Activated T-cell treated with anti-CD3 and anti-CD28 coated beads, Interleukin-2, amount 50 U/mL, for 4 hours (primary cell): ENCODE results near the gene GJC1. TPM values are rescaled to one million over a fixed set of nuclear protein-coding genes. Genes with fewer than 3 reads are reported as not detected.
A peak's percentile ranks its signal among the peaks of the same experiment; 100 is the strongest.

Source experiments
- ATAC-seq, 2 donors: fragments of 200-7000 bp; cut with Tn5 transposase; one replicate each; pipeline ENCODE4 v1.10.0; 2021
- DNase-seq: peaks from one replicate; pipeline ENCODE4 v3.0.0-alpha.2; 2020
- H3K27me3 Mint-ChIP-seq: one replicate; pipeline ENCODE4 v1.8.0; 2021; ENCODE audit warnings: low read depth, mixed read lengths
- H3K36me3 Mint-ChIP-seq: one replicate; pipeline ENCODE4 v1.8.0; 2022; ENCODE audit warnings: mixed read lengths; ENCODE audit not compliant: insufficient read depth
- H3K4me1 Mint-ChIP-seq: one replicate; pipeline ENCODE4 v1.8.0; 2021; ENCODE audit warnings: low read depth, mixed read lengths
- H3K4me3 Mint-ChIP-seq: one replicate; pipeline ENCODE4 v1.8.0; 2021; ENCODE audit warnings: mild to moderate bottlenecking, moderate library complexity, mixed read lengths
- H3K9me3 Mint-ChIP-seq: one replicate; pipeline ENCODE4 v1.8.0; 2021; ENCODE audit warnings: mixed read lengths
- total RNA-seq, 3 donors: library from RNA; stranded (reverse); gene quantifications; one replicate each; pipeline ENCODE4 v1.2.1, GENCODE V29; 2021

The GJC1 gene
- total RNA-seq, 3 donors from 2014 or later = 3.0 to 4.6 (median 3.8) TPM

DNA sequence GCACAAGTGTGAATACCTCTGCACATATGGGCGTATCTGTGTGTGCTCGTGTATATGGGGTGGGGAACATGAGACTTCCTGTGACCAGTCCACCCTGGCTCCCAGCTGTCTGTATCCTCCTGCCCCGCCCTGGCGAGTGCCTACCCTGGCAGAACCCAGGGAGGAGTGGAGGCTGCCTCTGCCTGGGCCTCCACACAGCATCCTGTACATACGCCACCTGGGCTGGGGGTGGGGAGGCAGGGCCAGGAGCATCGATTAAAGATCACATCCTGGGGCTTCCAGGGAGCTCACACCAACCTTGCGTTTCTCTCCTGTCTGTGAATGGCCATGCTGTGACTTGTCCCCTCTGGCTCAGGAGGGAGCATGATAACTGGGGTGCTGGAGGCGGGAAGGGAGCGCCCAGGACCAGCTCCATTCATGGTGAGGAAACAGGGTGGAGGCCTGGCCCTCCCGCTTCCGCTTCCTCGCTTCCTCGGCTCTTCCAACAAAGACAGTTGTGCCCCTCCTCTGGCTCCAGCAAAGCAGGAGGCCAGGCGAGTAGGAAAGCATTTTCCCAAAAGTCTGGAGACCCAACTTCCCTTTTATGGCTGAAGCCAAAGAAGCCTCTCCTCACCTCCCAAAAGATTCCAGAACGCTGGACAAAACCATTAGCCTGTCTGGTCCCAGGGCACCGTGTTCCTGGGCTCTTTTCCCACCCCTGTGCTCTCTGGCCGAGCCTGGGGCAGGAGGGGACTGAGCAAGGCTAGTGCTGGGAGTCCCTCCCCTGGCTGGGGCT, 48.3 kb downstream of the GJC1 start:
- Mint-ChIP-seq H3K27me3 (peaks cover 10% of the 10 kb centered on the region), H3K9me3 (no peaks in the 10 kb centered on the region), H3K4me1 (peaks cover 2% of the 10 kb centered on the region), H3K4me3 (no peak overlapping the region), H3K36me3 (no peaks in the 10 kb centered on the region)
- no peak for DNase-seq
- no peak for ATAC-seq

DNA sequence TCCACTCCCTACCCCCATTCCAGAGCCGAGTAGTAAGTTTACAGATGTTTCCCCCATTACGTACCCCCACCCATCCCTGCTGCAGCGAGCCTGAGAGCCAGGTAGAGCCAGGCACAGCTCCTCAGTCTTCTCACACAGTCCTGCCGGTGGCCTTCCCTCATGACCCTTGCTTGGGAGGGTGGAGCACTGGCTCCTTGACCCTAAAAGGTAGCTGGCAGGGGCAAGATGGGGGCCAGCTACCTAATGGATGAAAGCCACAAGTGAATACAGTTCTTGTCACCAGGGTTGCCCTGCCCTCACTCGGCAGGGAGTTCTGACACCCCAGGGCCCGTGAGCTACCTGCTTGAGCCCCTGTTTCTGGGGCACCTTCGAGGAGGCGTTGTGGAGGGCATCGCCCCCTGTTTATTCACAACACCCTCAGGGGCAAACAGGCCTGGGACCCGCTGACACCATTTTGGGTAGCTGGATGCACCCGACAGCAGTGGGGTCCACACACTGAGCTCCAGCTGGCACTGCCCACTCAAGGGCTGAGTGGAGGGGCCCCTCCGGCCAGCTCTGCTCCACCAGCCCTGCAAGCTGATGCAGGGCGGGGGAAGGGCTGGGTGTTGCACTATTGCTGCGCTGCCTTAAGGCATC, 49.1 kb downstream of the GJC1 start:
- ATAC-seq (no peak), DNase-seq (no peak)
- Mint-ChIP-seq H3K36me3 (no peaks in the 10 kb centered on the region), H3K9me3 (no peaks in the 10 kb centered on the region), H3K4me1 (peaks cover 5% of the 10 kb centered on the region), H3K27me3 (peaks cover 10% of the 10 kb centered on the region), H3K4me3 (no peak overlapping the region)

DNA sequence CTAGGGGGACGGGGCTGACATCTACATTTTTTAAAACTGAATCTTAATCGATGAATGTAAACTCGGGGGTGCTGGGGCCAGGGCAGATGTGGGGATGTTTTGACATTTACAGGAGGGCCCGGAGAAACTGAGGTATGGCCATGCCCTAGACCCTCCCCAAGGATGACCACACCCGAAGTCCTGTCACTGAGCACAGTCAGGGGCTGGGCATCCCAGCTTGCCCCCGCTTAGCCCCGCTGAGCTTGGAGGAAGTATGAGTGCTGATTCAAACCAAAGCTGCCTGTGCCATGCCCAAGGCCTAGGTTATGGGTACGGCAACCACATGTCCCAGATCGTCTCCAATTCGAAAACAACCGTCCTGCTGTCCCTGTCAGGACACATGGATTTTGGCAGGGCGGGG, 49.9 kb downstream of the GJC1 start:
- ATAC-seq = no peak
- Mint-ChIP-seq H3K9me3 (no peaks in the 10 kb centered on the region), H3K4me3 (no peak overlapping the region), H3K36me3 (no peaks in the 10 kb centered on the region), H3K4me1 (peaks cover 7% of the 10 kb centered on the region), H3K27me3 (peaks cover 10% of the 10 kb centered on the region)
- no peak for DNase-seq

DNA sequence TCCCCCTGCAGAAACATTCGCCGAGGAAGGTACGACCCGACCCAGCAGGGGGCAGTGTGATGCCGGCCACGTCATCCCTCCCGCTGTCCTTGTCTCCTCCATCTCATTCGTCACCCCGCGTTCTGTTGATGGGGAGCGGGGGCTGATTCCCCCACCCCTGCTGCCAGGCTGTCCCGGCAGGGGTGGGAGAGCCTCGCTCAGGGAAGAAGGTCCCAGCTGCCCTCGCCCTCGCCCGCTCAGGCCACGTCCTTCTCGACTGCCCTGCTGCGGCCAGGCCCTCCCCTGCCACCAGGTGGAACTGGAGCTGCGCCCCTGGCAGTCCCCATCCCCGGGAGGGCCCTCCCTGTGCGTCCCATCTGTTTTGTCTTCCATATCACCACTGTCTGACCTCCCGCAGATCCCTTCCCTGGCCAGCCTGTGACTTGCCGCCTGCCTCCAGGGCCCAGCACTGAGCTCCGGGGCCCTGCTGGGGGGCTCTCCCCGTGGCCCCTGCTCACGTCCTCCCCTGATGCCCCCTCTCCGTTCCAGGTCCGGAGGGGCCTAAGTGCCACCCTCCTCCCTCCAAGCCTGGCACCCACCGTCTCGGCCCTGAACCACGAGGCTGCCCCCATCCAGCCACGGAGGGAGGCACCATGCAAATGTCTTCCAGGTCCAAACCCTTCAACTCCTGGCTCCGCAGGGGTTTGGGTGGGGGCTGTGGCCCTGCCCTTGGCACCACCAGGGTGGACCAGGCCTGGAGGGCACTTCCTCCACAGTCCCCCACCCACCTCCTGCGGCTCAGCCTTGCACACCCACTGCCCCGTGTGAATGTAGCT, 50.7 kb downstream of the GJC1 start:
- H3K9me3 Mint-ChIP-seq = no peaks in the 10 kb centered on the region
- peak; percentile 24 to 35 for ATAC-seq
- H3K36me3 Mint-ChIP-seq = no peaks in the 10 kb centered on the region
- H3K4me1 Mint-ChIP-seq = peaks cover 10% of the 10 kb centered on the region
- peak overlapping the region; percentile 56 for H3K4me3 Mint-ChIP-seq
- peak; percentile 82 for DNase-seq
- peaks cover 10% of the 10 kb centered on the region for H3K27me3 Mint-ChIP-seq

DNA sequence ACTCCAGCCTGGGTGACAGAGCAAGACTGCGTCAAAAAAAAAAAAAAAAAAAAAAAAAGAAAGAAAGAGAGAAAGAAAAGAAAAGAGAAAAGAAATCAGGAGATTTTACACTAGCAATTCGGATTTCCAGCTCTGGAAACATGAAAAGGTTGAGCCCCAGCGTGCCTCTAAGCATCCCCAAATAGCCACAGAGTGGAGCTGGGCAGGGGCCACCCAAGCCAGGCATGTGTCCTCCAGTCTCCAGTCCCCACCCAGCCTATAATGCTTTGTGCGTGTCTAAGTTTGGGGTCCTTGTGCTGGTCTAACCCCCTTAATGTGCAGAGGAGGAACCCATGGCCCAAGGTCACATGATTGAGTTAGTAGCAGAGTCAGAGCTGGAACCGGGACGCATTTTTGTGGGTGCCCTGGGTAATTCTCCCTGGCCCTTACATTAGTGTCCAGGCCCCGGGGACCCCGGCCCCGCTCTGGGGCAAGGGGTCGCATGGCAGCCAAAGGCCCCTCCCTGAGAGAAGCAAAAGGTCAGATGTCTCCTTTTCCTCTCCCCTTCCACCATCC, 51.4 kb downstream of the GJC1 start:
- peaks cover 10% of the 10 kb centered on the region for H3K27me3 Mint-ChIP-seq
- ATAC-seq = no peak

DNA sequence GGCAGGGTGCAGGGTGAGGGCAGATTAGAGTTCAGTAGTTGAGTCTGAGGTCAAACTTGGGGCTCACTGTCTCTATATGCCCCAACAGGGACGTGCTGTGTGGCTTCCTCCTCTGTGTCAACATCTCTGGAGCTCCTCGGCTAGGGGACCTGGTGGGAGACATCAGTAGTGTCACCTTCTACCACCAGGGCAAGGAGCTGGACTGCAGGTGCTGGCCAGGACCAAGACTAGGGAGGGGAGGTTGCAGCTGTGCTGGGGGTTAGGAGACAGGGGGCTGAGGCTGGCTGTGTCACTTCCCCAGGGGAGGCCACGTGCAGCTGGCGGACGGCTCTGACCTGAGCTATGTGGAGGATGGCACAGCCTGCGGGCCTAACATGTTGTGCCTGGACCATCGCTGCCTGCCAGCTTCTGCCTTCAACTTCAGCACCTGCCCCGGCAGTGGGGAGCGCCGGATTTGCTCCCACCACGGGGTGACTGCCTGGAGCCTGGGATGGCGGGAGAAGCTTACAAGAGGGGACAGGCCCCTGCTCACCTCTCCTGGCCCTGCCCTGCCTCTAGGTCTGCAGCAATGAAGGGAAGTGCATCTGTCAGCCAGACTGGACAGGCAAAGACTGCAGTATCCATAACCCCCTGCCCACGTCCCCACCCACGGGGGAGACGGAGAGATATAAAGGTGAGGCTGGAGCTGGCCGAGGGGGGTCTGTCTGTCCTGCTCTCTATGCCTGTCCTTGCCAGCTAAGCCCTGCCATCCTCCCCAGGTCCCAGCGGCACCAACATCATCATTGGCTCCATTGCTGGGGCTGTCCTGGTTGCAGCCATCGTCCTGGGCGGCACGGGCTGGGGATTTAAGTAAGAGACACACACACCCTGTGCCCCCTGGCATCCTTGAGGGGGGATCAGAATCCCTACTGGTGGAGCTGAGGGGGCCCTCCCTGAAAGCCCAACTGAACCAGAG, 52.4 kb downstream of the GJC1 start:
- Mint-ChIP-seq H3K4me1 (peaks cover 10% of the 10 kb centered on the region), H3K36me3 (no peaks in the 10 kb centered on the region), H3K4me3 (no peak overlapping the region), H3K9me3 (no peaks in the 10 kb centered on the region), H3K27me3 (peaks cover 10% of the 10 kb centered on the region)
- no peak for DNase-seq
- no peak for ATAC-seq

More for the DNA sequence above, 51.4 kb downstream of the GJC1 start:
- Mint-ChIP-seq H3K4me1 (peaks cover 10% of the 10 kb centered on the region), H3K36me3 (no peaks in the 10 kb centered on the region), H3K4me3 (peak overlapping the region; percentile 56), H3K9me3 (no peaks in the 10 kb centered on the region)
- DNase-seq = no peak

DNA sequence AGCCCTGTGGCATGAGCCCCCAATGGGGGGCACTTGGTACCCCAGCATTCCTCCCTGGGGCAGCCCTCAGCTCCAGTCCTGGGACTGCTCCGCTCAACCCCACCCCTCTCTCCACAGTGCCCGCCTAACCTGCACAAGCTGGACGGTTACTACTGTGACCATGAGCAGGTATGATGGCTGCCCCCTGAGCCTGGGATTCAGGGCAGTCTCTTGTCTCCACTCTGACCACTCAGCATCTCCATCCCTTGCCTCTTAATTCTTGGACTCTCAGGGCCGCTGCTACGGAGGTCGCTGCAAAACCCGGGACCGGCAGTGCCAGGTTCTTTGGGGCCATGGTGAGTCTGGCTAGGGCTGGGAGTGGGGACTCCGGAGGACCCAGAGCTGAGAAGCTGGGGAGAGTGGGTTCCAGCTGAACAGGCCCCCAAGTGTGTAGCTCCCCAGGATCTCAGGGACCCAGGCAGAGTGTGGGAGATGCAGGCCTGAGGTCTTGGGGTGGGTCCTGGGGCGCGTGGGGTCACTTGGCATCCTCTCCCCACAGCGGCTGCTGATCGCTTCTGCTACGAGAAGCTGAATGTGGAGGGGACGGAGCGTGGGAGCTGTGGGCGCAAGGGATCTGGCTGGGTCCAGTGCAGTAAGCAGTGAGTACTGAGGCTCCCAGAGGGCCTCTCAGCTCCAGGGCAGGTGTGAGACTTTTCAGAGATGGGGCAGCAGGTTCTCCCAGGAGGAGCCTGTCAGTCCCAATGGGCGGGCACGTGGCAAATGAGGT, 53.3 kb downstream of the GJC1 start:
- ATAC-seq (no peak), DNase-seq (no peak)
- peaks cover 10% of the 10 kb centered on the region for H3K4me1 Mint-ChIP-seq
- no peaks in the 10 kb centered on the region for H3K36me3 Mint-ChIP-seq
- H3K9me3 Mint-ChIP-seq = no peaks in the 10 kb centered on the region
- H3K4me3 Mint-ChIP-seq = peak overlapping the region; percentile 86
- peaks cover 10% of the 10 kb centered on the region for H3K27me3 Mint-ChIP-seq

DNA sequence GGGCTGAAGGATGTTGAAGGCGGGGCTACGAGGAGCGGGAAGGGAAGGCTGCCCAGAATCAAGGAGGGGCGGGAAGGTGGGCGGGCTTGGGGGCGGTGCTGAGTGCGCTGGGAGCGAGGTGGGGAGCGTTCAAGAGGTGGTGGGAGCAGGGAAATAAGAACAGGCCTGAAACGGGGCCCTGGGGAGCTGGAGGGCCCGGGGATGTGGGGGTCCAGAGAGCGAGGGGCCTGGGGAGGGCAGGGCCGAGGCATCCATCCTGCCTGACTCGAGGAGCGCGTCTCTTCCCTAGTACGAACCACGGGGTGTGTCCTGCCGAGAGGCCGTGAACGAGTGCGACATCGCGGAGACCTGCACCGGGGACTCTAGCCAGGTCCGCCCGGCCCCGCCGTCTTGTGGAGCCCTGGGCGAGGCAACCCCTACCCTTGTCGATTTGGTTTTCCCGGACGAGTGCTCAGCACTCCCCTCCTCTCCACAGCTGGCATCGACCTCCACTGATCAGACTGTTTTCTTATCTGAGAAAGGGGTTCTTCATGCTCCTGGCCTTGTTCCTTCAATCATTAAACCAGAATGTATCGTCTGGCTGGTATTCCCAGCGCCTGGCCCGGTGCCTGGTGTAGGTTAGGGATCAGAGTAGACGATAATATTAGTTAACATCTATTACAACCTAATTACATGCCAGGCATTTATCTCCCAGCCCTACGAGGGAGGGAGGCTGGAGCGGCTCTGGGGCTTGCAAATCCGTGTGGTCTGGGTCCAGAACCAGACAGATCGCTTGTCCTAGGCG, 54.1 kb downstream of the GJC1 start:
- DNase-seq (no peak), ATAC-seq (peak; percentile 11 to 12)
- H3K4me1 Mint-ChIP-seq = peaks cover 10% of the 10 kb centered on the region
- peaks cover 10% of the 10 kb centered on the region for H3K27me3 Mint-ChIP-seq
- H3K36me3 Mint-ChIP-seq = no peaks in the 10 kb centered on the region
- peak overlapping the region; percentile 86 for H3K4me3 Mint-ChIP-seq
- no peaks in the 10 kb centered on the region for H3K9me3 Mint-ChIP-seq

DNA sequence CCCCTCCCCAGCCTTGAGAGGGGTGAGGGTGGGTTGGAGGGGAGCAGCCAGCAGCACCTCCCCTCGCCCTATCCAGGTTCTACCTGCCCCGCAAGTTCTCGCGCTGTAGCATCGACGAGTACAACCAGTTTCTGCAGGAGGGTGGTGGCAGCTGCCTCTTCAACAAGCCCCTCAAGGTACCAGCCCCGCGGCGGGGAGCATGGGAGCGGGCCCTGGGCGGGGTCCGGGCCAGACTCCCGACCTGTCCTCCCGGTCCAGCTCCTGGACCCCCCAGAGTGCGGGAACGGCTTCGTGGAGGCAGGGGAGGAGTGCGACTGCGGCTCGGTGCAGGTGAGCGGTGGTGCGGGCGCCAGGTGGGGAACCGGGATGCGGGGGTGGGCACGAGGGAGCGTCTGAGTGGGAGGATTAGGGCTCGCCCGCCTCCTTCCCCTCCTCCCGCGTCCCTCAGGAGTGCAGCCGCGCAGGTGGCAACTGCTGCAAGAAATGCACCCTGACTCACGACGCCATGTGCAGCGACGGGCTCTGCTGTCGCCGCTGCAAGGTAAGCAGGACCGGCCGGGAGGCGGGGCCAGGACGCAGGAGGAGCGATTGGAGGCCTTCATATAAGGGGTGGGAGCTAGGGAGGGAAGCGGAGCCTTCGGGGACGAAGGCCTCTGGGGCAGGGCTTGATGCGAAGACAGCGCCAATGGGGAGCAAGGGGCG, 54.8 kb downstream of the GJC1 start:
- Mint-ChIP-seq H3K4me3 (peak overlapping the region; percentile 86), H3K27me3 (peaks cover 12% of the 10 kb centered on the region), H3K9me3 (no peaks in the 10 kb centered on the region), H3K4me1 (peaks cover 10% of the 10 kb centered on the region), H3K36me3 (no peaks in the 10 kb centered on the region)
- ATAC-seq (peak; percentile 96 to 97), DNase-seq (peak; percentile 98)

DNA sequence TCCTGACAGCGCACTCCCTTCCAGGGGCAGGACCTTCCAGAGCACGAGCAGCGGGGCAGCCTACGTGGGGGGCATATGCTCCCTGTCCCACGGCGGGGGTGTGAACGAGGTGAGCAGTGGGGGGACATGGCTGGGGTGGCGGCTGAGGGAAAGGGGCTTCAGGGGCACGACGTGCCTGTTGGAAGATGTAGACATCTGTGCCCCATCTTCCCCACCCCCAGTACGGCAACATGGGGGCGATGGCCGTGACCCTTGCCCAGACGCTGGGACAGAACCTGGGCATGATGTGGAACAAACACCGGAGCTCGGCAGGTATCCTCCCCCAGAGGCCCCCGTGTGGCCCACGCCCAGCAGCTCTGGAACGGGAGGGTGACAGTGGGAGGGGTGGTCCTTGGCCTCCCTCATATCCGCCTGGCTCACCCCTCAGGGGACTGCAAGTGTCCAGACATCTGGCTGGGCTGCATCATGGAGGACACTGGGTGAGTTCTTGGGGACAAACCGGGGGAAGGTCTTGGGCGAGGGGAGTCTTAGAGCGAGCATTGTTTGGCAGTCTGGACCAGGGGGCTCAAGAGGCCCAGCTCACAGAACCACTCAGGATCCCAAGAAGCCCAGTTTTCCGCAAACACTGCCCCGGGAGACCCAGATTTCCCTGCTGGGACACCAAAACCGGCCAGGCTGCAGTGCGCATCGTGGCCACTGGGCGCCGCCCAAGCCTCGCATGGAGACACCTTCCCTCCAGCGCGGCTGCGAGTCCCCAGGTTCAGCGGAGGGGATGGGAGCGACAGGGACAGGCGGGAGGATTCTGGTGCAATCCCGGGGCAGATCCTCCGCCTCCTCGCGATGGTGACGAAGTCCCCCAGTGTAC, 55.6 kb downstream of the GJC1 start:
- DNase-seq = peak; percentile 83
- H3K9me3 Mint-ChIP-seq = no peaks in the 10 kb centered on the region
- peak; percentile 50 to 51 for ATAC-seq
- H3K27me3 Mint-ChIP-seq = peaks cover 8% of the 10 kb centered on the region
- H3K36me3 Mint-ChIP-seq = no peaks in the 10 kb centered on the region
- peaks cover 10% of the 10 kb centered on the region for H3K4me1 Mint-ChIP-seq
- H3K4me3 Mint-ChIP-seq = peak overlapping the region; percentile 86

DNA sequence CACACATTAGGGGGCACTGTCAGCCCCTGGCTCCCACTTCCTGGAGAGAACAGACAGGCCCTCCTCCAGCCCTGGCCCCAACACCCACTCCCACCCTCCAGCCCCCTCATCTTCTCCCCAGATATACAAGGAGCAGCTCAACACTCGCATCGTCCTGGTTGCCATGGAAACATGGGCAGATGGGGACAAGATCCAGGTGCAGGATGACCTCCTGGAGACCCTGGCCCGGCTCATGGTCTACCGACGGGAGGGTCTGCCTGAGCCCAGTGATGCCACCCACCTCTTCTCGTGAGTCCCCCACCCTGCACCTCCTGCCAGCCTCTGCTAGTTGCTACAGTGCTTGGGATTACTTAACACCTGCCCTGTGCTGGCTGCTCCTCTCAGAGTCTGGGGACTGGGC, 56.9 kb downstream of the GJC1 start:
- no peak for DNase-seq
- no peaks in the 10 kb centered on the region for H3K36me3 Mint-ChIP-seq
- peaks cover 13% of the 10 kb centered on the region for H3K4me1 Mint-ChIP-seq
- no peaks in the 10 kb centered on the region for H3K9me3 Mint-ChIP-seq
- no peak overlapping the region for H3K4me3 Mint-ChIP-seq
- no peak for ATAC-seq
- H3K27me3 Mint-ChIP-seq = peaks cover 8% of the 10 kb centered on the region
